ENCODE measurements around the gene C10orf71. TPM values are rescaled to one million over a fixed set of nuclear protein-coding genes. Genes with fewer than 3 reads are reported as not detected.

The C10orf71 gene
- polyA plus RNA-seq, 1 donor = 41.8 TPM

DNA sequence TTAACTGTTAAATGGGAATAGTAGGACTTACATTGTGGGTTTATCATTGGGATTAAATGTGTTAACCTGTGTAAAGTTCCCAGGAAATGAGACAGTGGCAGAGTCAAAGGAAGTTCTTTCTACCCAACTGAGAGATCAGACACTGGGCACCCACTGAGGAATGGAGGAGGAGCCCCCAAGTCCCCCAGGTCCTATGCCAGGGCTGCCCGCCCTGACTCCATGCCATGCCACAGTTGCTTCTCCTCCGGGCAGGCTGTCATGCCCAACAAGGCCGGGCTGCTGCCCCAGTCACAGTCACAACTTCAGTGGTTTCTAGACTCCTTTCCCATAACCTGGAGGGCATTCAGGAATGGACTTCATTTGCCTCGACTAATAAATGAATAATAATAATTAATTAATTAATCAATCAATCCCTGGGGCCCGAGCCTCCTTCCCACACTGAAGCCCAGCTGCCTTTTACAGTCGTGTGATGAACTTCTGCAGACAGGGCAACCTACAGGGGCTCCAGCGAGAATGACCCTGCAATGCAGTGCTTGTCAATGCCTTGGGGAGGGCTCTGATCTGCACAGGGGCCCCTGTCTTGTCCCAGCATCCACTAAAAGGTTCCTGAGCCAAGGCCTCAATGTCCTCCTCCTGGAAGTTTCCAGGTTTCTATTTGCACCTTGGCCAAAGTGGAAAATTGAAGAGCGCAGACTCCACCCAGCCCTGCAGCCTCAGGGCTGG is 64.5 kb downstream of the C10orf71 start:
- DNase-seq = no peak

DNA sequence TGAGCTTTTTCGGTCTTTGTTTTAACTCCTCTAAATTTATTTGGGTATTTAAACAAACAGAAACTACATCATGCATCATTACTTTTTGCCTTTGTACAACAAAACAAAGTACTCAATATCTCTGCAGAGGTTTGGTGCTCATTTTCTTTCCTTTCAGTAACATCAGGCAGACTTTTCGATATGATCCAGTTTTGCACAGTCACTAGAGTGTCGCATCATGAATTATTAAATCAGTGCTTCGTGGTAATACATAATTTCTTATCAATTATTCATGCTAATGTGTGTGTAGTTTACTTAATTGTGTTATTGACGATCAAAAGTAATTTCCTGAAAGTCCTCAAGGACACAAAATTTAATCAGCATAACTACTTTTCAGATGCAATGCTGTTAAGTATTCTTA is 65.1 kb downstream of the C10orf71 start:
- DNase-seq = no peak

- DNase-seq = no peak
Observed at GRCh38 chr10:49364747-49365146, 65.8 kb downstream of the C10orf71 start.

- DNase-seq = no peak
Observed at GRCh38 chr10:49365275-49365674, 66.3 kb downstream of the C10orf71 start.

- no peak for DNase-seq
Observed at GRCh38 chr10:49365675-49366415, 66.9 kb downstream of the C10orf71 start.

GRCh38 chr10:49366460-49366859 is 67.5 kb downstream of the C10orf71 start:
- no peak for DNase-seq

GRCh38 chr10:49367600-49367999 is 68.6 kb downstream of the C10orf71 start:
- DNase-seq = no peak

DNA sequence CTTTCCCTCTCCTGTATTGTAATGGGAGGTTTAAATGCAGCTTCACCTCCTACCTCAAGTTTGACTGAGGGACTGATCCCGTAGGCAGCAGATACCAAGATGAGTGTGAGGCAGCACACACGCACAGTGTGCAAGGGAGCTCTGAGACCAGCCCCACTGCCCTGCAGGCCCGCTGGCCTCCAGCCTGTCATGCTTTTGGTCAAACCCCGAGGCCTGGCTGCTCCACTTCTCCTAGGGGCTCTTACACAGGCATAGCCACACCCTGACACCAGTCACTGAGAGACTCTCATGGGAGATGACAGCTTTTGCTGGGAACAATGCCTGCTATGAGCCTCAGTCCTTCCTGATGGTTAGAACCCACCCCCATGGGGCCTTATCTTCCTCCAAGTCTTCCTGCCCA is 69.3 kb downstream of the C10orf71 start:
- no peak for DNase-seq

GRCh38 chr10:49369216-49370162 is 70.5 kb downstream of the C10orf71 start:
- no peak for DNase-seq

GRCh38 chr10:49370326-49371100 is 71.5 kb downstream of the C10orf71 start:
- no peak for DNase-seq

DNA sequence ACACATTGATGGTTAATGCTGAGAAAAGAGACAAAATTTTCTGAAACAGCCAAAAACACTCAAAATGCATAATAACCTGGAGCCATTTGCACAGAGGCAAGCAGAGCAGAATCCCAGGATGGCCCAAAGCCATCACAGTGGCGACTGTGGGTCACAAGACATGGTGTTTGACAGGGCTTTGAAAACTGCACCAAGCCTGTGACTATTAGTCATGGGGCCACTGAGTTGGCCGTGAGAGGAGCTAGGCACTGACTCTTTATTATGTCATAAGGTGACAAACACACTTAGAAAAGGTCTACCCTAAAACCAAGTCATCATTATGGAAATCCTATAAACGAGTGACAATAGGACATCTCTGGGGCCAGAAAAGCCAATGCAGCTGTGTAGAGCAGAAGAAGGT is 73.0 kb downstream of the C10orf71 start:
- DNase-seq = no peak

DNA sequence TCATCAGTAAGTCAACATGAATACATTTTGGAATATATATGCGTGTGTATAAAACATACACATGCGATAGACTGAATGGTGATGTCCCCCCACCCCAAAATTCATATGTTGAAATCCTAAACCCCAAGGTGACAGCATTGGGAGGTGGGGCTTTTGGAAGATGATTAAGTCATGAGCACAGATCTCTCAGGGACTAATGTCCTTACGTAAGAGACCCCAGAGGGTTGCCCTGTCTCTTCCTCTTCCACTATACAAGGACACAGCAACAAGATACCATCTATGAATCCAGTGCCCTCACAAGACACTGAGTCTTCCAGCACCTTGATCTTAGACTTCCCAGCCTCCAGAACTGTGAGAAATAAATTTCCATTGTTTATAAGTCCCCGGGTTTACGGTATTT is 74.4 kb downstream of the C10orf71 start:
- DNase-seq = no peak

GRCh38 chr10:49374740-49375139 is 75.8 kb downstream of the C10orf71 start:
- DNase-seq = no peak

GRCh38 chr10:49375611-49376010 is 76.6 kb downstream of the C10orf71 start:
- no peak for DNase-seq

Other genes starting within 250 kb of the C10orf71 start
- gene VSTM4, start 183.6 kb upstream of the C10orf71 start, polyA plus RNA-seq (ENCODE audit: insufficient read length) = 53.3 TPM
- gene FAM170B, start 165.1 kb upstream of the C10orf71 start, polyA plus RNA-seq (ENCODE audit: insufficient read length) = not detected
- gene TMEM273, start 110.8 kb upstream of the C10orf71 start, polyA plus RNA-seq (ENCODE audit: insufficient read length) = 6.3 TPM
- not detected for gene DRGX, start 96.9 kb downstream of the C10orf71 start, polyA plus RNA-seq (ENCODE audit: insufficient read length)
- 10.5 TPM for gene ERCC6, start 240.0 kb downstream of the C10orf71 start, polyA plus RNA-seq (ENCODE audit: insufficient read length)

Measured in hindlimb muscle (tissue), 1 donor.